ENCODE results near the gene LECT2.

Gene LECT2

GRCh38 chr5:135937245-135937911 lies 17.4 kb downstream of the LECT2 start:
- DNase-seq (ENCODE audit: low read depth in 1 of 2, low spot score in 1 of 2) = no peak

GRCh38 chr5:135934939-135935338 lies 19.8 kb downstream of the LECT2 start:
- DNase-seq (ENCODE audit: low read depth in 1 of 2, low spot score in 1 of 2) = no peak

GRCh38 chr5:135930949-135931295 lies 23.9 kb downstream of the LECT2 start:
- DNase-seq (ENCODE audit: low read depth in 1 of 2, low spot score in 1 of 2) = no peak

GRCh38 chr5:135930029-135930948 lies 24.5 kb downstream of the LECT2 start:
- no peak for DNase-seq (ENCODE audit: low read depth in 1 of 2, low spot score in 1 of 2)

GRCh38 chr5:135921388-135921787 lies 33.4 kb downstream of the LECT2 start:
- no peak for DNase-seq (ENCODE audit: low read depth in 1 of 2, low spot score in 1 of 2)

- DNase-seq (ENCODE audit: low read depth in 1 of 2, low spot score in 1 of 2) = no peak
Measured at GRCh38 chr5:135920199-135920598, 34.6 kb downstream of the LECT2 start.

- DNase-seq (ENCODE audit: low read depth in 1 of 2, low spot score in 1 of 2) = no peak
Measured at GRCh38 chr5:135916638-135917263, 38.0 kb downstream of the LECT2 start.

- no peak for DNase-seq (ENCODE audit: low read depth in 1 of 2, low spot score in 1 of 2)
Measured at GRCh38 chr5:135915466-135916001, 39.2 kb downstream of the LECT2 start.

- no peak for DNase-seq (ENCODE audit: low read depth in 1 of 2, low spot score in 1 of 2)
Measured at GRCh38 chr5:135913713-135914626, 40.8 kb downstream of the LECT2 start.

- no peak for DNase-seq (ENCODE audit: low read depth in 1 of 2, low spot score in 1 of 2)
Measured at GRCh38 chr5:135905144-135905543, 49.6 kb downstream of the LECT2 start.

- no peak for DNase-seq (ENCODE audit: low read depth in 1 of 2, low spot score in 1 of 2)
Measured at GRCh38 chr5:135901633-135902032, 53.1 kb downstream of the LECT2 start.

GRCh38 chr5:135900276-135900675 lies 54.5 kb downstream of the LECT2 start:
- DNase-seq (ENCODE audit: low read depth in 1 of 2, low spot score in 1 of 2) = no peak

GRCh38 chr5:135898651-135899050 lies 56.1 kb downstream of the LECT2 start:
- no peak for DNase-seq (ENCODE audit: low read depth in 1 of 2, low spot score in 1 of 2)
